Measurements from ENCODE around the gene PER1. TPM values are rescaled to one million over a fixed set of nuclear protein-coding genes. Genes with fewer than 3 reads are reported as not detected.

PER1 gene
- total and polyA plus RNA-seq, 2 of the 8 experiments (the other 6 are each of a cell fraction or from before 2014, with no cell fraction given), result 9.6 to 38.0 TPM

DNA sequence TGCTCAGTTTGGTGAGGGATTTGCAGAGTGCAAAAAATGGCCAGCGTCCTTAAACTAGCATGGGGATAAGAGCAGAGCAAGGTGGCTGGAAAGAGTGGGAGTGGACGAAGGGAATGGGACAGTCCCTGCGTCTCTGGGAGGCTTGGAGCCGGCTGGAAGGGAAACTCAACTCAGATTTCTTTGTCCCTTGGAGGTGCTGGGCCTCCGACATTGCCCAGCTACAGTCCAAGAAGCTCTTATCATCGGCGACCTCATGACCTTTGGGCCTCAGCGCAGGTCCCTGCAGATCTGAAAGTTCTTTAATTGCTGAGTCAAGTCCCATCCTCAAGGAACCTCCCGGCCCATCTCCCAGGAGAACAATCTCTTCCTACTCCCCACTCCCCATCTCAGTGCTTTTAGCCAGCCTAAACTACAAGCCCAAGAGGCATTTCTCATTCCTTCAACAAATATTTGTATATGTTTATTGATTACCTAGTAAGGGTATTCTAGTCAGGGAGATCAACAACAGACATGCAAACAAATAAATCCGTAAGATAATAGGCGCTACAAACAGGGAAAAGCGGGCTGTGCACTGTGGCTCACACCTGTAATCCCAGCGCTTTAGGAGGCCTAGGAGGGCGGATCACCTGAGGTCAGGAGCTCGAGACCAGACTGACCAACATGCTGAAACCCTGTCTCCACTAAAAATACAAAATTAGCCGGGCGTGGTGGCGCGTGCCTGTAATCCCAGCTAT lies 25.0 kb upstream of the PER1 start:
- Histone ChIP-seq H4K20me1 (replicated peaks in 1 of 2; ENCODE audit: control insufficient read depth in 1 of 2, insufficient read depth in 2 of 2, low read length in 2 of 2) (no peaks in the 10 kb centered on the region), H3K9ac (replicated peaks in 1 of 4; ENCODE audit: extremely low read depth in 1 of 4, low read depth in 3 of 4, low read length in 3 of 4) (peak overlapping the region in 3 of 4 experiments; percentile 51 to 85 (median 74); a peak in 5 of 7 replicates), H4K5ac (ENCODE audit: insufficient read length, low read depth, low read length) (peak overlapping the region; percentile 57), H3K4me1 (replicated peaks in 1 of 4; ENCODE audit: control insufficient read depth in 3 of 4, insufficient read depth in 4 of 4, low read length in 3 of 4) (peaks cover 3 to 13% (median 8%) of the 10 kb centered on the region in 4 experiments), H3K4ac (replicated peaks; ENCODE audit: insufficient read length, low read depth, low read length) (peak overlapping the region; percentile 19), H3K79me1 (ENCODE audit: low read depth, low read length) (no peaks in the 10 kb centered on the region), H2BK5ac (ENCODE audit: low read depth, low read length) (peak overlapping the region; percentile 91), H3K23me2 (ENCODE audit: low read depth, low read length) (peaks cover 18% of the 10 kb centered on the region), H2BK20ac (ENCODE audit: low read length) (no peak overlapping the region), H3K9me3 (ENCODE audit: insufficient read depth in 2 of 2, low read depth in 1 of 2, low read length in 1 of 2) (no peaks in the 10 kb centered on the region), H4K91ac (replicated peaks; ENCODE audit: insufficient read length, low read length) (no peak overlapping the region), H3K14ac (ENCODE audit: insufficient read length) (no peak overlapping the region), H2BK12ac (ENCODE audit: low read depth, low read length) (peak overlapping the region; percentile 80), H3K4me3 (ENCODE audit: extremely low read depth in 1 of 4, insufficient read depth in 2 of 4, low read depth in 3 of 4, low read length in 4 of 4) (peak overlapping the region; percentile 60 to 88 (median 69); a peak in 7 of 8 replicates), H3K27me3 (replicated peaks in 1 of 4; ENCODE audit: control insufficient read depth in 3 of 4, extremely low read depth in 1 of 4, insufficient read depth in 3 of 4, low read length in 3 of 4) (no peaks in the 10 kb centered on the region), H3K18ac (ENCODE audit: extremely low read depth, low read length) (peak overlapping the region; percentile 81; the same call in 1 of the 2 replicates), H3K36me3 (ENCODE audit: control insufficient read depth in 2 of 4, insufficient read depth in 4 of 4, low read length in 3 of 4) (no peaks in the 10 kb centered on the region), H3K23ac (ENCODE audit: insufficient read length) (no peak overlapping the region), H3K4me2 (ENCODE audit: insufficient read depth in 1 of 2, low read depth in 2 of 2, low read length in 2 of 2) (peak overlapping the region; percentile 78 to 90), H4K8ac (ENCODE audit: extremely low read depth, insufficient read depth, low read length) (peak overlapping the region; percentile 69; the same call in 1 of the 2 replicates), H3K79me2 (ENCODE audit: control insufficient read depth in 1 of 2, insufficient read depth in 2 of 2, low read length in 2 of 2) (no peaks in the 10 kb centered on the region), H2BK15ac (ENCODE audit: low read length) (peak overlapping the region; percentile 72; the same call in 1 of the 2 replicates), H2AK5ac (ENCODE audit: low read depth, low read length) (no peak overlapping the region; the same call in 1 of the 2 replicates), H3K27ac (ENCODE audit: low read depth, low read length) (peak overlapping the region; percentile 52), H2AFZ (ENCODE audit: low read length) (peak overlapping the region; percentile 10; the same call in 1 of the 2 replicates), H3K56ac (replicated peaks; ENCODE audit: insufficient read length, low read depth, low read length) (no peak overlapping the region), H2BK120ac (replicated peaks; ENCODE audit: low read depth, low read length) (no peak overlapping the region)
- no peak for FAIRE-seq
- 80% methylated on average over 19 of the region's 19 CpGs; no CpG with 5 or more reads in 1 of the 2 experiments for WGBS, 2 experiments (ENCODE audit: extremely low coverage in 1 of 2, insufficient coverage in 1 of 2, insufficient read length in 1 of 2, insufficient replicate concordance in 2 of 2, low coverage in 1 of 2, low lambda C conversion rate in 2 of 2, missing lambda C conversion rate in 1 of 2)
- DNase-seq (ENCODE audit: low read depth in 1 of 2, low spot score in 2 of 2), result no peak
- TF ChIP-seq, protein P1, sequence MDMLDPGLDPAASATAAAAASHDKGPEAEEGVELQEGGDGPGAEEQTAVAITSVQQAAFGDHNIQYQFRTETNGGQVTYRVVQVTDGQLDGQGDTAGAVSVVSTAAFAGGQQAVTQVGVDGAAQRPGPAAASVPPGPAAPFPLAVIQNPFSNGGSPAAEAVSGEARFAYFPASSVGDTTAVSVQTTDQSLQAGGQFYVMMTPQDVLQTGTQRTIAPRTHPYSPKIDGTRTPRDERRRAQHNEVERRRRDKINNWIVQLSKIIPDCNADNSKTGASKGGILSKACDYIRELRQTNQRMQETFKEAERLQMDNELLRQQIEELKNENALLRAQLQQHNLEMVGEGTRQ (IDR thresholded peaks at IDR 0.05; ENCODE audit: low read length), result no peak
- no peak for TF ChIP-seq TBP (IDR thresholded peaks at IDR 0.05; ENCODE audit: low read depth, low read length)
- TF ChIP-seq TEAD4 (IDR thresholded peaks at IDR 0.05; ENCODE audit: low read depth, low read length), result no peak
- no peak for TF ChIP-seq RXRA (IDR thresholded peaks at IDR 0.05; ENCODE audit: insufficient read depth, low read depth, low read length)
- TF ChIP-seq NANOG (IDR thresholded peaks at IDR 0.05; ENCODE audit: insufficient read depth, low read depth, low read length, poor library complexity, severe bottlenecking), result no peak
- TF ChIP-seq SP4 (IDR thresholded peaks at IDR 0.05; ENCODE audit: low read length), result no peak
- CTCF ChIA-PET (ENCODE audit: partially characterized antibody), result interaction anchor here (1.0 to 1.9 kb wide), 8 partner anchors 8 to 115 kb away, joined by 3 to 9 read pairs (median 4); no protein-coding TSS in a partner anchor
- POLR2A ChIA-PET (ENCODE audit: partially characterized antibody), result interaction anchor here (0.8 to 9.3 kb wide), 10 partner anchors 9 to 58 kb away, joined by 3 to 289 read pairs (median 4); partner anchors contain the start of genes ALOXE3, BORCS6, HES7 and VAMP2

All from H1 (cell line).